Fibroblast of mammary gland (primary cell): Measurements from ENCODE around the gene GPATCH11.

Experiments used
- DNase-seq: peaks from one replicate; pipeline ENCODE4 v3.0.0-alpha.2; 2010; ENCODE audit warnings: low read depth
- H3K4me3 ChIP-seq: 2 replicates; pipeline ENCODE4 v1.5.1; 2011; ENCODE audit warnings: low read depth, mild to moderate bottlenecking, low read length, moderate library complexity; ENCODE audit not compliant: control insufficient read depth
- TF ChIP-seq, protein P1 (sequence below): conservative IDR thresholded peaks from 2 replicates; pipeline ENCODE4 v1.5.1; 2011; ENCODE audit warnings: low read depth, low read length, inconsistent platforms; ENCODE audit not compliant: control insufficient read depth, insufficient read depth

Gene GPATCH11

DNA sequence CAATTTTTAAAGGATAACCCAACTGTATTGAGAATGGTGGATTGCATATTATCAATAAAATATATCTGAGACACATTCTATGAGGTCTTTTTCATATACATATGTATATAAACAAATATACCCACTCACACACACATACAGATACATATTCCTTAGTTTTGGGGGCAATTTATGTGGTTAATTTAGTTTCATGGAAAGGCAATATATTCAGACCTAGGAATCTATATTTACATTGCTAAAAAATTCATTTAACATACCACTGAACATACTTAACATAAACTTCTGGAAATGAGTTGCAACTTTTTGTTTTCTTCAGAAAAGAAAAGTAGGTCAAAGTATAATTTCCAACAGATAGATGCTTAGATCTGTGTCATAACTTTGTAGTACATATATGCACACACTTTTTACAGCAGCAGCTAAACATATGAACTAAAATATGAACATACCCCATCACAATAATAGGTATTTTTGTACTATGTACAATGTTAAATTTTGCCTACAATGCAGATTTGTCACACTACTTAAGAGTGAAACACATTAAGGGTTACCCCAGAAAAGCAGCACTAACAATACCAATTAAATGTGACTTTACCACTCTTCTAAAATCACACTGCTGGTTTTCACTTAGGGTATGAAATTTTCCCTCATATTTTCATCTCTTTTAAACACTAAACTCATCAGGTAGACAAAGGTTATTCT, 23.2 kb upstream of the GPATCH11 start:
- TF ChIP-seq, protein P1, sequence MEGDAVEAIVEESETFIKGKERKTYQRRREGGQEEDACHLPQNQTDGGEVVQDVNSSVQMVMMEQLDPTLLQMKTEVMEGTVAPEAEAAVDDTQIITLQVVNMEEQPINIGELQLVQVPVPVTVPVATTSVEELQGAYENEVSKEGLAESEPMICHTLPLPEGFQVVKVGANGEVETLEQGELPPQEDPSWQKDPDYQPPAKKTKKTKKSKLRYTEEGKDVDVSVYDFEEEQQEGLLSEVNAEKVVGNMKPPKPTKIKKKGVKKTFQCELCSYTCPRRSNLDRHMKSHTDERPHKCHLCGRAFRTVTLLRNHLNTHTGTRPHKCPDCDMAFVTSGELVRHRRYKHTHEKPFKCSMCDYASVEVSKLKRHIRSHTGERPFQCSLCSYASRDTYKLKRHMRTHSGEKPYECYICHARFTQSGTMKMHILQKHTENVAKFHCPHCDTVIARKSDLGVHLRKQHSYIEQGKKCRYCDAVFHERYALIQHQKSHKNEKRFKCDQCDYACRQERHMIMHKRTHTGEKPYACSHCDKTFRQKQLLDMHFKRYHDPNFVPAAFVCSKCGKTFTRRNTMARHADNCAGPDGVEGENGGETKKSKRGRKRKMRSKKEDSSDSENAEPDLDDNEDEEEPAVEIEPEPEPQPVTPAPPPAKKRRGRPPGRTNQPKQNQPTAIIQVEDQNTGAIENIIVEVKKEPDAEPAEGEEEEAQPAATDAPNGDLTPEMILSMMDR: no peak
- H3K4me3 ChIP-seq: no peak overlapping the region
- no peak for DNase-seq

DNA sequence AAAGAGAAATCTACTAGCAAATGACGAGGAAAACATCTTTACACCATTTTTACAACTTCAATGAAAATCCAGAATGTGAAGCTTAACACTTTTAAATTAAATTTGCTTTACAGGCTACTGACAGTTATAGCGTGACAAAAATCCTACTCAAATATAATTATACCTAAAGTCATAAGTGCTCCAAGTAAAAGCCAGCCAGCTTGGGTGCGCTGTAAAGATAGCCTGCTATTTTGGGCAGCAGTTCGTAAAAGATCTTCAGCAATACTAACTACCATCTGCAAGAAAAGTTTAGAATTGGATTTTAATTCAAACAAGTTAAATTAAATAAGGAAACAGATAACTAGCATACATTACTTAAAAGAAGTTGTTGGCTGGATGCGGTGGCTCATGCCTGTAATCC, 22.5 kb upstream of the GPATCH11 start:
- TF ChIP-seq, protein P1: no peak
- no peak overlapping the region for H3K4me3 ChIP-seq
- DNase-seq: no peak

DNA sequence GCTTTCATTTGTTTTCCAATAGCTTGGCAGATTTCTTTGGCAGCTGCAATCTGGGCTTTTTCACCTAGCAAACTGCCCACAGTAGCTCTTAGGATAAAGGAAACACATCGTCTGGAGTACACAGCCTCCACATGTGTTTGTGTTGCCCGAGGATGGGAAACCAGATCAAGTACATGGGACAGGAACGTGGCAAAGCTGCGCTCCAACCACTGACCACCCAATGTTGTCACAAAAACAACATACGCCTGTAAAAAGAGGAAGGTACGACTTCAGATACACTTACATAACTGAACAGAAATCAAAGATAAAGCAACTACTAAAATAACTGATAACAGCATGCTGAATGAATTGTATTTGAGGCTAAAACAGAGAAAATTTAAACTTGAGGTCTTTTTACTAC, 15.6 kb upstream of the GPATCH11 start:
- H3K4me3 ChIP-seq: no peak overlapping the region
- TF ChIP-seq, protein P1: no peak
- no peak for DNase-seq

DNA sequence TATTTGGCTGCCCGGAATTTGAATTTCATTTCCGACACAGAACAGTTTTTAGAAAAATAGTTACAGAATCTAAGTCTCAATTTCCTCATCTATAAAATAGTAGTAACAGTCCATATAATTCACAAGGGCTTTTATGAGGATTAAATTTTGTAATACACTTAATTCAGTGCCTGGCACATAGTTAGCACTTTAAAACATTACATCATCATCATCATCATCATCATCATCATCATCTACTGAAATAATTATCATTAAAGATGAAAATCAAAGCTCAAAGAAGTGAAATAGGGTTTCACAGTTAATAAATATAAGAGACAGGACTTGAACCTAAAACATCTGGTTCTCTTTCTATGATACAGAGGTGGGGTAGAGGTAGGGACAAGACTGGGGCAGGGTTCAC, 13.4 kb upstream of the GPATCH11 start:
- DNase-seq: no peak
- no peak overlapping the region for H3K4me3 ChIP-seq
- TF ChIP-seq, protein P1: no peak

DNA sequence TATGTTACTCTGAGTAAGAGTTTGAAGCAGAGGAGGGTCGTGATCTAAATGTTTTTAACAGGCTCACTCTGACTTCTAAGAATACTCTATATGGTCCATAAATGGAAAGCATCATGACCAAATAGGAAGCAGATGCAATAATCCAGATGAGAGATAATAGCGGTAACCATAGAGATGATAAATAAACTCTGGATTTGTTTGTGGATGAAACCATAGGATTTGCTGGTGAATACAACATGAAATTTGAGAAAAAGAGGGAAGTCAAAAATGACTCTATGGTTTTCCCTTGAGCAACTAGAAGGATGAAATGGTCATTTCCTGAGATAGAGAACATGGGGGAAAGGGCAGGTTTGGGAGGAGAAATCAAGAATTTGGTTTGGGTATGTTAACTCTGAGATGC, 4.1 kb upstream of the GPATCH11 start:
- TF ChIP-seq, protein P1: no peak
- DNase-seq: no peak
- H3K4me3 ChIP-seq: no peak overlapping the region

DNA sequence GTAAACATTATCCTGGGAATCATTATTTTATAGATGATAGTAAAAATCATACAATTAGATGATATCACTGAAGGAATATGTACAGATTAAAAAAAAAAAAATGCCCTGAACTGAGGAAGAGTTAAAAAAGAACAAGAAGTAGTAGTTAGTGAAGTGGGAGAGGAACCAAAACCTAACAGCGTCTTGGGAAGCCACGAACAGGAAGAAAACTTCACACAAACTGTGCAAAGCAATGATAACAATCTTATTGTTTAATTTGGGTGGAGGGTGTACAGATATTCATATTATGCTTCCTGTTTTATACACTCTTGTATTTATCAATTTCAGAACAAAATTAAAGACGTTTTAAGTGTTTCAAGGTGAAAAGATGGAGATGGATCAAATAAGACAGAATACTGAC, 3.6 kb upstream of the GPATCH11 start:
- no peak overlapping the region for H3K4me3 ChIP-seq
- no peak for DNase-seq
- TF ChIP-seq, protein P1: no peak

DNA sequence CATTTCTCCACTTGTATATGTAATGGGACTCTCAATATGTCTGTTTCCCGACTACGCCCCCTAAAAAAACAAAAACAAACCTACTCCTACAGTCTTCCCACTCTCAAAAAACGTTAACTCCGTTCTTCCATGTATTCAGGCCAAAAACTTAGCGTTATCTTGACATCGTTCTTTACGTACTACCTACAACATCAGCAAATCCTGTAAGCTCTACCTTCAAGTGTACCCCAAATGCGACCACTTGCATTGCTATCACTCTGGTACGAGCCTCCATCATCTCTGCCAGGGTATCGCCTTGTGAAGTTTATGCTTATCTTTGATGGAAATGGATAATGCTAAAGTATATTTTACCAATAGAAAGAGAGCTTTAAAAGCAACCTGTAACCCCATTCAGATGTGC, 479 bp downstream of the GPATCH11 start:
- DNase-seq: no peak
- peak overlapping the region; percentile 94 for H3K4me3 ChIP-seq
- TF ChIP-seq, protein P1: no peak
